Breast epithelium (tissue), 3 donors: ENCODE data around the gene MBOAT2.

Experiments used
- POLR2AphosphoS5 ChIP-seq, 3 donors: sonication (generic); formaldehyde crosslinking; IDR thresholded peaks; one replicate each; pipeline ENCODE4 v1.6.1; 2017; ENCODE audit warnings: antibody characterized with exemption in 3 of 3
- TF ChIP-seq, protein P1 (sequence below), 3 donors: fragments of 450-650 bp; IDR thresholded peaks; one replicate each; pipeline ENCODE4 v1.5.1; 2016 to 2017; ENCODE audit warnings: antibody characterized with exemption in 3 of 3, mild to moderate bottlenecking in 3 of 3, moderate library complexity in 3 of 3

DNA sequence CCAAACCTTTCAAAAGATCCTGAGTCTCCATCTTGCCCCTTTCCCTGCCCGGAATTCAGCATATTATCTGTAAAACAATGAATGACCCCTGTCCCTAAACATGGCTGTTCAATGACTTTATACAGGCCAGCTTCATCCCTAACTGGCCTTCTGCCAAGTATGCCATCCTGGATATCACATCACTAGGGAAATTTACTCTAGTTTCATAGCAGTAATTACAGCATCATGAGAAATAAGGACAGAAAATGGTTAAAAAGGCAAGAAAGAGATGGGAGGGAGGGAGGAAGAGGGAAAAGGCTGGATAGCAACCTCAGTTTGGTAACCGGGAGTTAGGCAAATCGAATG, 4.4 kb downstream of the MBOAT2 start:
- TF ChIP-seq, protein P1, sequence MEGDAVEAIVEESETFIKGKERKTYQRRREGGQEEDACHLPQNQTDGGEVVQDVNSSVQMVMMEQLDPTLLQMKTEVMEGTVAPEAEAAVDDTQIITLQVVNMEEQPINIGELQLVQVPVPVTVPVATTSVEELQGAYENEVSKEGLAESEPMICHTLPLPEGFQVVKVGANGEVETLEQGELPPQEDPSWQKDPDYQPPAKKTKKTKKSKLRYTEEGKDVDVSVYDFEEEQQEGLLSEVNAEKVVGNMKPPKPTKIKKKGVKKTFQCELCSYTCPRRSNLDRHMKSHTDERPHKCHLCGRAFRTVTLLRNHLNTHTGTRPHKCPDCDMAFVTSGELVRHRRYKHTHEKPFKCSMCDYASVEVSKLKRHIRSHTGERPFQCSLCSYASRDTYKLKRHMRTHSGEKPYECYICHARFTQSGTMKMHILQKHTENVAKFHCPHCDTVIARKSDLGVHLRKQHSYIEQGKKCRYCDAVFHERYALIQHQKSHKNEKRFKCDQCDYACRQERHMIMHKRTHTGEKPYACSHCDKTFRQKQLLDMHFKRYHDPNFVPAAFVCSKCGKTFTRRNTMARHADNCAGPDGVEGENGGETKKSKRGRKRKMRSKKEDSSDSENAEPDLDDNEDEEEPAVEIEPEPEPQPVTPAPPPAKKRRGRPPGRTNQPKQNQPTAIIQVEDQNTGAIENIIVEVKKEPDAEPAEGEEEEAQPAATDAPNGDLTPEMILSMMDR (IDR thresholded peaks at IDR 0.05) = no peak
- no peak for TF ChIP-seq POLR2AphosphoS5 (IDR thresholded peaks at IDR 0.05)
